Stimulated activated CD4-positive, alpha-beta T cell treated with anti-CD3 and anti-CD28 coated beads, TNF-alpha, amount 100 ng/mL, for 48 hours (primary cell): Measurements from ENCODE around the gene MAP2K2.
A peak's percentile ranks its signal among the peaks of the same experiment; 100 is the strongest.

Experiments used
- DNase-seq, 3 donors: peaks; one replicate each; pipeline ENCODE4 v3.0.0-alpha.2; 2020; ENCODE audit warnings: low read depth in 3 of 3

Gene MAP2K2

DNA sequence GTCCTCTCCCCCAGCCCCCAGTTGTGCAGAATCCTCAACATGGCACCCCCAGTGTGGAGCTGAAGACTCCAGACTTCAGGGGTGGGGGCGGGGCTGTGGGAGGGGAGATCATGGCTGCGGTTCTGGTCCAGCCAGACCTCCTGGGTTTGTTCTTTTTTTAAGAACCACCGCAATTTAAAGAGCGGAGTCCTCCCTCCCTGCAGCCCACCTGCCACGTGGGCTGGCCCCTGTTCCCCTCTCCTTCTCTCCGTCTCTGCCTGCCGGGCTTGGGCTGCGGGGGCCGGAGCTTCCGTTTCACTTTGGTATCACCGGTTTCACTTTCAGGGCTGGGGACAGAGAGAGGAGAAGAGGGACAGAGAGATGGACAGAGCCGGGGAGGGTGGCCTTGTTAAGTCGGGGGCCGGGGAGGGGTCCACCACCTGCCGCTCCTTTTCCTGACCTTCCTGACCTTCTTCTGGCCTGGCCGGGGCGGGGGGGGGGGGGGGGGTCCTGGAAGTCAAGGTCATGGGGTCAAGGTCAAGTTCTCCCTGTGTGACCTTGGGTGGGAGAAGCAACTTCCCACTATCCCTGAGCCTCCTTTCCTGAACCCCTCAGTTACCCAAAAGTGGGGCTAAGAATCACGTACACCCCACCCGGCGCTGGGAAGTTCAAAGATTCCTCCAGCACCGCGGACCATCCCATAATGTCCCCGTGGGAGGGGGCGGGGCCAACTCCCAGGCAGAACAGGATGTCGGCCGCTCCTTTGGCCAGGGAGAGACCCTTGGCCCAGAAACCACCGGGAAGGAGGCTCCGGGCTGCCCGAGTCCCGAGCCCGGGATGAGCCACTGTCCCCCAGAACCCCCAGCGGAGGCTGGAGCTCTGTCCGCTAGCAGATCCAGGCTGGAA is 45.9 kb downstream of the MAP2K2 start:
- DNase-seq = no peak

DNA sequence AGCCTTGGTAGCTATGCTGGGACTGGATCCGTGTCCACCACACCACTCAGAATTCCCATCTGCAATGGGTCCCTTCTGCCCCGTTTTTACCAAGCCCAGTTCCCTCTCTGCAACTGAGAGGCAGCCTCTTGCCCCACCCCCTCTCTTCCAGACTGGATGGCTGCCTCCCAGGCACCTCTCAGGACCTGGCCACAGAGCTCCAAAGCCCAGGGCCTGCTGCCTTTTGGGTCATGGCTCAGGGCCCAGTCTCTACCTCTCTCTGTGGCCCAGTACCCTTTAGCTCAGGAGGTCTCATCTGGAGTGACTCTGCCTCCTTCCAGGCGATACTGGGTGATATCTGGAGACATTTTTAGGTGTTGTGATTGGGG is 46.9 kb downstream of the MAP2K2 start:
- DNase-seq = no peak

DNA sequence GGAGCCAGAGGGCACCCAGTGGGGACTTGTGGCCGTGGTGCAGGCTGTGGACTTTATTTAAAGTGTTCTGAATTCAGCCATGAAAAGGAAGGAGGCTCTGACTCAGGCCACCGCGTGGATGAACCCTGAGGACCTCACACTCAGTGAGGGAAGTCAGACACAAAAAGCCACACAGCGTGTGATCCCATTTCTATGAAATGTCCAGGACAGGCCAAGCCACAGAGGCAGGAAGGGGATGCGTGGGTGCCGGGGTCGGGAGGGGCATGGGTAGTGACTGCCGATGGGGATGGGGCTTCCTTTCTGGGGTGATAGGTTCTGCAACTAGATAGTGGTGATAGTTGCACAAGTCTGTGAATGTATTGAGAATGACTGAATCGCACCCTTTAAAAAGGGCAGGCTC is 48.5 kb downstream of the MAP2K2 start:
- DNase-seq = no peak

GRCh38 chr19:4071610-4072009 is 52.3 kb downstream of the MAP2K2 start:
- DNase-seq = no peak

DNA sequence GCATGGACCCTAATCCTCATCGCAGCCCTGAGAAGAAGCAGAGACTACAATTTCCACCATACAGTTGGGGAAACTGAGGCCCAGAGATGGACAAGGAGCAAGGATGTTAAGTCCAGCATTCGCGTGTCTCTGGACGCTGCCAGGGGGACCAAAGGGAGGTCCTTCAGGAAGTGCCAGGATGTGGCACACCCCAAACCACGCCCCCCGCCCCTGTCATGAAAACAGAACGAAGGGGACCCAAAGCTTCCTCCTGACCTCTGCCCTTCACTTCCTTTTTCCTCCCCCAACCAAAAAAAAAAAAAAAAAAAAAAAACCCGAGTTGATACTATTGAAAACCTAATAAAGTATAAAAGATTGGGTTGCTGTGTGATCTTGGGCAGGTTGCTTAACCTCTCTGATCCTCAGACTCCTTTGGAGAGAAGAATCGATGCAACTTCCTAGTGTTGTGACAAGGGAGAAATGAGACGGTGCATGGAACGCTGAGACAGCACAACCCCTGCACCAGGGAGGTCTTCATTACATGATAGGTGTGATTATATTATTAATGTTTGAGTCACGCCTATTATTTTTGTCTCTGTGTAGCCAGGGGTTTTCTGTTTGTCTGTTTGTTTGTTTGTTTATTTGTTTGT is 54.5 kb downstream of the MAP2K2 start:
- DNase-seq = peak in 1 of 3 donors; percentile 60

DNA sequence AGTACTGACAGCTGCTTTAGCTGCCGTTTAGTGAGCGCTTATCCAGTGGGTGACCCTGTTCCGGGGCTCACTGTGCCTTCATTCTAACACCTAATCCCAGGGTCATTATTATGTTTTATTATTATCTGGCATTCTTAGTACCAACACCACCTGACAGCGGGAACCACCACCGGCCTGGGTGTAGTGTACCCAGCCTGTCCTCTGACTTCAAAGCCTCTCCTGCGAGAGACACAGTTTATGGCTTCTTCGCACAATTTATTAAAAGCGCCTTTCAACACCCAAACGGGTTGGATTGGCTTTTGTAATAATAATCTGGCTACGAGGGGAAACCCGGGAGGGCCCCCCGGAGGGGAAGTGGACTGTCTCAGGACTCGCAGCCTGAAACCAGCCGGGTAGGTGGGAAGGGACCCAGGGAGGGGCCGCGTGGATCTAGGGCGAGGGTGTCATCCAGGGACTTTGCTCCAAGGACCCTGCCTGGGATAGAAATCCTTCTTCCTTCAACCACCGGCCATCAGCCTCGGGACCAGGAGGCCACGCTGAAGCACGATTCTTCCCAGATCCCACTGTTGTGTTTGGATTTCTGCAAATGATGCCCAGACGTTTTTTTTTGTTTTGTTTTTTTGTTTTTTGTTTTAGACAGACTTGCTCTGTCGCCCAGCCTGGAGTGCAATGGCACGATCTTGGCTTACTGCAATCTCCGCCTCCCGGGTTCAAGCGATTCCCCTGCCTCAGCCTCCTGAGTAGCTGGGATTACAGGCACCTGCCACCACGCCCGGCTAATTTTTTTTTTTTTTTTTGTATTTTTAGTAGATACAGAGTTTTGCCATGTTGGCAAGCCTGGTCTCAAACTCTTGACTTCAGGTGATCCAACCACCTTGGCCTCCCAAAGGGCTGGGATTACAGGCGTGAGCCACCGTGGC is 55.6 kb downstream of the MAP2K2 start:
- no peak for DNase-seq

- no peak for DNase-seq
Measured at GRCh38 chr19:4067396-4068046, 56.4 kb downstream of the MAP2K2 start.

DNA sequence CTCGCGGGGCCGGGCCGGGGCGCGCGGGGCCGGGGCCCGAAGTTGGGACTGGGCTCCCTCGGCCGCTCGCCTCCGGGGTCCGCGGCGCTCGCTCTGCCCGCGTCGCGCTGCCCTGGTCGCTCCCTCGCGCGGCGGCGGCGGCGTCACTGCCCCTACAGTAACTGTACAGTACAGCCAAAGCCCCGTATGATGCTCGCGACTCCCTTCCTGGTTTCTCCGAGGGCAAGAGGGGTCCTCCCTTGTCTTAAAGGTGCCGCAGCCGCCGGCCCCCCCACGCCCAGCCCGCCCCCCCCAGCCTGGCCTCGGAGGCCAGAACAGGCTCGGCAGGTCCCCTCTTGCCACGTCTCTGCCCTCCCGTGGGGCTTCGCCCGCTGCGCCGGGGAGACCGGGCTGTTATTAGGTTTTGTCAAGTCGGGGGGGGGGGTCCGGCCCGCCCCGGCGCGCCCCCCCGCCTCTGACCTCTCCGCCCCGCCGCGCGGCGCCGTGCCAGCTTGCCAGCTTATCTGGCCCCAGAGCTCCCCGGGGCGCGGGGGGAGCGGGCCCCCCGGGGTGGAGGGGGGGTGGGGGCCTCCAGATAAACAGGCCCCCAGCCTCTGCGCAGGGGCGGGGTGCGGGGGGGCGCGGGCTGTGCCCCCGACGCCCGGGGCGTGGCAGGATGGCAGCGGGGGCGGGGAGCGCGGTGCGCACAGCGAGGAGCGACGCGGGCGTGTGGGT is 57.1 kb downstream of the MAP2K2 start, which contains the start of gene ZBTB7A:
ZBTB7A (minus strand) TSS at position 218 of the 714 bp plus-strand sequence. CDS start 11,667 bp downstream, outside the sequence.
- DNase-seq = peak in 2 of 3 donors; percentile 57 to 58

DNA sequence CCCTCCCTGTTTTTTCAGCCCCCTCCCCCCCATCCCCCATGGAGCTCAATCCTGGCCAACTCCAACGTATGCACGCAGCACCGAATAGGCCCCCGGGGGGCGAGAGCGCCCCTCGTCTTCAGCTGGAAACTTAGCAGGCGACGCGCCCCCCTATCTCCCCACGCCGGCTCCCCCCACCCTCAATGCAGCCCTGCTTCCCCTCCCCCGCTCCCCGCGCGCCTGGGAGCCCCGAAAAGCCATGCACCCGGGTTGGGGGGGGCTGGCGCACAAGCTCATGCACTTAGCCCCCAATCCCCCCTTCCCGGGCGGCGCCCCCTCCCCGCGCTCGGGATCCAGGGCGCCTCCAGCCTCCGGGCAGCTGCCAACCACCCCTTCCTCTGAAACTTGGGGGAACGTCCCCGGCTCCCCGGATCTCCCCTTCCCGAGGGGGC is 57.7 kb downstream of the MAP2K2 start:
- DNase-seq = no peak

DNA sequence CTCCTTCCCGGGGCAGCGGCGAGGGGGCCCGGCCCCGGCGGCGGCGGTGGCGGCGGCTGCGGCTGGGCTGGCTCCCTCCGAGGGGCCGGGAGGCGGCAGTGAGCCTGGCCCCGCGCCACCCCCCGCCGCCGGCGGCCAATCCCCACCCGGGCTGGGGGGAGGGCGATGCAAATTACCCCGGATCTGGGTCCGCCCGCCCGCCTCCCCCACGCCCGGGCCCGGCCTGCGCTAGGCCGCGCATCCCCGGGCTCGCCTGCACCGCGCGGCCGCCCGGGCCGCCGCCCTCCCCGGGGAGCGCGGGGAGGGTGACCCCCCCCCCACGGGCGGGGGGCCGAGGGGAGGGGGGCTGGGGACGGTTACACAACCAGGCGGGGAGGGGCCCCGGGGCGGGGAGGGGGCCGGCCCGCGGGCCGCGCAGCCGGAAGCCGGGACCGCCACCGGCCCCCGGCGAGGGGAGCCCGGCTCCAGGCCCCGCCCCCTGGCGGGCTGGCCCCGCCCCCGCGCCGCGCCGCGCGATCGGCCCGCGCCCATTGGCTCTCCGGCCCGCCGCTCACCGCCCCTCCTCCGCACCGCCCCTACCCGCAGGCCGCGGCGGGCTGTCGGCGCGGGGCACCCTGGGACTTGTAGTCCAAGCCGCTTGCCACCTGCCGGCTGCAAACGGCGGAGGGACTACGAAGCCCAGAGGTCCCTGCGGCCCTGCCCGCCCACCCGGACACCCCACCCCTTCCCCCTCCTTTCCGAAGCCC is 58.3 kb downstream of the MAP2K2 start:
- peak; percentile 91 to 95 (median 94) for DNase-seq

GRCh38 chr19:4064496-4065260 is 59.2 kb downstream of the MAP2K2 start:
- no peak for DNase-seq

DNA sequence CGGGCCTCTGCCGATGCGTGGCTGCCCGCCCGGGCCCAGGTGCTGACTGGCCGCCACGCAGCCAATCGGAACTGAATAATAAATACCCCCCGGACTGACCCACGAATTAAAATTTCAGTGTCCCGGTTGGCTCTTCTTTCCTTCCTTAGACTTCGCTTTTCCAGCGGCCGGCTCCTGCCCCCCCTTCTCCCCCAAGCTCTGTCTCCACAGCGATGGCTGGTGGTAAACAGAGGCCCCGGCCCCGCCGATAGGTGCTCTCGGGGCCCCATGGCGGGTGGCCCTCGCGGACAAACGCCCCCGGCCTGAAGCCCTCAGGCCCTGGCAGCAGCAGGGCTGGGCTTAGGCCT is 59.8 kb downstream of the MAP2K2 start:
- no peak for DNase-seq

GRCh38 chr19:4063369-4064148 is 60.4 kb downstream of the MAP2K2 start:
- DNase-seq = no peak

DNA sequence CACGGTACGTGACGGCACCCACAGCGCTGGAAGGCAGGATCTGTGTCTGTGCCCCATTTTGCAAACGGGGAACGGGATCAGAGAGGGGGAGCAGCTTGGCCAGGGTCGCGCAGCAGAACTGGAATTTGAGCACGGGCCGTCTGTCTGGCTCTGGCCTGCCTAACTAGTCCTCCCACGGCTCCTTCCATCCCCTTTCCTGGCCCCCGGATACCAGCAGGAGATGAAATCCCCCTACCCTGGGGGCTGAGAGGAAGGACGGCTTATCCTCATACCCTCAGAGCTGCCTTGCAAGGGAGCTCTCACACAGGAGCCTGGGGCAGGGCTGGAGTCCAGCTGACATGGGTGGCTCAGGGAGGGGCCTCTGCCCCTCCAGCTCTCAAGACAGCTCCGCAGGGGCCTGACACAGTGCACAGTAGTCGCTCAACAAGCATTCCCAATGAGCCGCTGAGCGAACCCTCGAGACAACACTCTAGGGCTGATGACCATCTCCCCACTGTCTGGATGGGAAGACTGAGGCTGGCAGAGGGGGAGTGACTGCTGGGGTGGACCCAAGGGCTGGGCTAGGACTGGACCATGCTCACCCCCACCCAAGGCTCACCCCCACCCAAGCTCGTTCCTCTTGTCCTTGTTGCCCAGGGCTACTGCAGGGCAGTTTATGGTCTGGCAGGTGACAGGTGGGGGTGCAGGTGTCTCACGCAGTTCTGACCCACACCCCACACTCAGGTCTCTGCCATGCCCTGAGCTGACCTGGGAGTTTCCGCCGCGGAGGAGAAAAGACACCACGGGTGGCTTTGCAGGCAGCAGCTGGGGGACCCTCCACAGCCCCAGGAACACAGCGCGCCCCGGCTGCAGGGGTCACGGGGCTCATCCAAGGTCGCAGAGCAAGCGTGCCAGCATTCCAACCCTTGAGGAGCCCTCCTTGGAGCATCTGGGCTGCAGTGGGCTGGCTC is 61.2 kb downstream of the MAP2K2 start:
- no peak for DNase-seq

DNA sequence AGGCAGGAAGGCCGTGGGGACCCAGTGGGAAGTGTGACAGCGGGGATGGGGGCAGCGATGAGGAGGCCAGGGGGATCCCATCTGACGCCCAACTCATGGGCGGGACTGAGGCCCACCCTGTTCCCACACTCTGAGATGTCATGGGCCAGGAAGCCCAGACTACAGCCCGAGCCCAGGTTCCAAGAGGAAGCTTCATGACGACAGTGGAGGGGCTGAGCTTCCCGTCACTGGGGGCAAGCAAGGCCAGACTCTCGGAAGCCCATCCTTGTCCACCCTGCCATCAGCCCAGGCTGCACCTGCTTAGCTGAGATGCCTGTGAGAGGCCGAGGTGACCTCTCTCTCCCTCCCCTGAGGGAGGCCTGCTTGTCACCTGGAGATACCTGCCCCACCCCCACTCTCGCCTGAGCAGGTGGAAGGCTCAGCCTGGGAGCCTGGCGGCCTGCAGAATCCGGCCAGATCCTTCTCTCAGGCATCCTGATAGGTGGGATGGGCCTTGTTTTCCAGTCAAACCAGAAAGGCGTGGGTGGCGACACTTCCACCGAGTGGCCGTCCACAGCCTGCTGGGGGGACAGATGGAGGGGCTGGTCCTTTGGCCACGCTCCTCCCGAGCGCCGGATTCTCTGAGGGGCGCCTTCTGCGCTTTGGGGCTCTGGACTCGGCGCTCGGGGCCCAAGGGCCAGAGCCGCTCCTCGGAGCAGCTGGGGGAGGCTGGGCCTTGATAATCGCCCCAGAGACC is 62.1 kb downstream of the MAP2K2 start:
- DNase-seq = no peak

DNA sequence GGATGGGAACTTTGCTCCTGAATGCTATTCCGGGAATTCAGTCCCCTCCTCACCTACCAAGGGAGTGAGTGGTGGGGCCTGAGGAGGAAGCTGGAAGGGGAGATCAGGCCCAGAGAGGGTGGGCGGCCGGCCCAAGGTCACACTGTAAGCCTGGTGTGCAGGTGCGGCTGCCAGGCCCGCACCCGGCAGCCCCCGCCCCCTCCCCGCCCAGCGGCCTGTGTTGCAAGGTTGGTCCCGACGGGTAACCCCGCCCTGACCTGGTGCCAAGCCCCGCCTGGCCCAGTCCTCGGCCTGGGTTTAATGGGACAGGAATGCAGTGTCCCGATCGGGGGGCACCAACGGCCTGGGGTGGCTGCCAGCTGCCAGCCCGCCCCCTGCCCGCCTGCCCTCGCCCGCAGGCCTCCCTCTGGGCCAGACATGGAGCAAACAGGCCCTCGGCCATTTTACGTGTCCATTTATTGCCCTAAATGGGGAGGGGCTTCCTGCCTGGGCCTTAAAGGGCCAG is 62.7 kb downstream of the MAP2K2 start:
- DNase-seq = no peak
